ENCODE measurements around the gene SNTA1.
"Not testable (repeated sequence)": the region's sequence is repeated elsewhere in the genome, so short reads cannot be mapped to it uniquely, and the experiment has no call there.

Gene SNTA1

DNA sequence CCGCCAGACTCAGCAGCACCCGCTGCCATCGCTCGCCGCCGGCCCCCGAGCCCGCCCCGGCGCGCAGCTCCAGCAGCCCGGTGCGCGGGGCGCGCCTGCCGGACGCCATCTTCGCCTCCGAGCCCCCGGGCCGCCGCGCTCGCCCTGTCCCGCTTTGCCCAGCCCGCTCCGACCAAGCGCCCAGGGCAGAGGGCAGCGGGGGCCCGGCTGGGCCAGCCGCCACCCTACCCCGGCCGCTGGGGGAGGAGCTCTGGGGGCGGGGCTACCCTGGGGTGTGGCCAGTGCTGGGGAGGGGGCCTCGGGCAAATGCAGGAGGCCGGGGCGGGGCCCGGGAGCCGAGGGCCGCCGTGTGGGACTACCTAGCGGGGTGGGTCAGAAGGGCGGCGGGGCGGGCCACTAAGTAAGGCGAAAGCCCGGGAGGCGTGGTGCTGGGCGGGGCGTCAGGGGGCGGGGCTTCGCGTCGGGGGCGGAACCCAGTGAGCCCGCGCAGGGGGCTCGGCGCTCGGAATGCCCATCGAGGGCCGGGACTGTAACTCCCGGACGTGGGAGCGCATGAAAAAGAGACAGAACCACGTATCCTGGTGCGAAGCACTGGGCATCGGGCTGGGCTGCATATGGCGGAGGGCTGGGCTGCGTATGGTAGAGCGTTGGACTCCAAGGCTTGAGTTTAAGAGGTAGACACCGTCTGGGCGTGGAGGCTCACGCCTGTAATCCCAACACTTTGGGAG, at the start of gene SNTA1:
SNTA1 (minus strand) TSS at position 252 of the 728 bp plus-strand sequence; CDS start at position 109, 143 bp downstream.
- DNase-seq (ENCODE audit: low read depth in 3 of 3), result peak; percentile 79 to 84 (median 79)

DNA sequence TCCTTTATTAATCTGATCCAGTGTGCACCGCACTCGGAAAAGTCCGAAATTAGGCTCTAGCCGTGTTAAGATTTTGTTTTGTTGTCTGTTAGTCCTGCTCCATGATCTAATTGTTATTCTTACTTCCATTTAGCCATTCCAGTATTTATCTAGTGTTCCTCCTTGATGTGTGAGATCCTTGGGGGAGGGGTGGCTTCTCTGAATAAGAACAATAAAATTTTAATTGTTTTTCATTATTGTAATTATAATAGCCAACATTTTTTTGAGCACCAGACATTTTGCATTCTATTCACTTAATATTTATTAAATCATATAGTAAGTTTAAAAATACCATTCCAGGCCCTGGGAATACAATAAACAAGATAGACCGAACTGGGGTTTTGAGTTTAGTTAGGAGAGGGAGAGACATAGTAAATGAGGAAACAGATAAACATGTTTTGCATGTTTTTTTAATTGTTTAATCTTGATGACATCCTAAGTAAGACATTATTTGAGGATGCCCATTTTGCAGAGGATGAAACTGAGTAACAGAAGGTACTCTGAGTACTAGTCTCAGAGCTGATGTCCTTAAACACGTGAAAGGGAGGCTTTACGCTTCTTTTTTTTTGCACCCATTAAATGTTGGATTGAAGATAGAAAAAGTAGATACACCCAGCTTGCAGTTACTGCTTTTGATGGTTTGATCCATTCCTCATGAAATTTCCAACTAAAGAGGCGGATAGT, 47.5 kb upstream of the SNTA1 start:
- no peak for DNase-seq (ENCODE audit: low read depth in 3 of 3)

DNA sequence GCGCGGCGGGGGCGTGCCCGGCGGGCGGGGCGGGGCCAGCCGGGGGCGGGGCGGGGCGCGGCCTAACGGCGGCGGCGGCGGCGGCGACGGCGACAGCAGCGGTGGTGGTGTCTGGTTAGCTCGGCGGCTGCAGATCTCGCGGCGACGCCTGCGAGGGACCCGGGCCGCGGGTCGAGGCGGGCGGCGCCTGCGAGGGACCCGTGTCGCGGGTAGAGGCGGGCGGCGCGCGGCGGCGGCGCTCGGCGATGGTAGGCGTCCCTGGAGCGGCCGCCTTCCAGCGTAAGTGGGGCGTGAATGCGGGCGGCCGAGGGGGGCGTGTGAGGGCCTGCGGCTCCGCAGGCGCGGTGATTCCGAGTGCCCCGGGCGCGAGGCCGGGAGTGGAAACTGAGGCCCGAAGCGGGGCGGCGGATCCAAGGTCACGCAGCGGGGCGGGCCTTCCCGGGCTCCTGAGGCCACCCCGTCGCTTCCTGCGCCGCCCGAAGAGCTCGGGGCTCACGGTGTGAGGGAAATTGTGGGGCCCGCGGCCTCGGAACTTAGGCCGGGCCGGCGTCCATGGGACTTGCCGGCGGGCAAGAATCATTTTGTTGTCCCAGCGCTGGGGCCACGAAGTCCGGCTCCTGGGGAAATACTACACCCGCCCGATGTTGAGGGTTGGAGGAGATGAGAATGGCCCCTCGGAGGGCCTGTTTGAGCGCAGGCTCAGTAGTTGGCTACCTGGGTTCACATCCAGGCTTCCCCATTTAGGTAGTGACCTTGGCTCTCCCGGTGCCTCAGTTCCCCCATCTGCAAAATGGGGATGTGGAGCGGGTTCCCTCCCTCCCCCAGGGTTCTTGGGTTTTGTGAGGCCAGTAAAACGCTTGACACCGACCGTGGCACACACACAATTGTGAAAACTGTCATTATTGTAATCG, 46.7 kb upstream of the SNTA1 start, which contains the start of gene CBFA2T2:
CBFA2T2 (plus strand) TSS at position 74 of the 911 bp plus-strand sequence; CDS start at position 246, 172 bp downstream.
- no peak for DNase-seq (ENCODE audit: low read depth in 3 of 3)

DNA sequence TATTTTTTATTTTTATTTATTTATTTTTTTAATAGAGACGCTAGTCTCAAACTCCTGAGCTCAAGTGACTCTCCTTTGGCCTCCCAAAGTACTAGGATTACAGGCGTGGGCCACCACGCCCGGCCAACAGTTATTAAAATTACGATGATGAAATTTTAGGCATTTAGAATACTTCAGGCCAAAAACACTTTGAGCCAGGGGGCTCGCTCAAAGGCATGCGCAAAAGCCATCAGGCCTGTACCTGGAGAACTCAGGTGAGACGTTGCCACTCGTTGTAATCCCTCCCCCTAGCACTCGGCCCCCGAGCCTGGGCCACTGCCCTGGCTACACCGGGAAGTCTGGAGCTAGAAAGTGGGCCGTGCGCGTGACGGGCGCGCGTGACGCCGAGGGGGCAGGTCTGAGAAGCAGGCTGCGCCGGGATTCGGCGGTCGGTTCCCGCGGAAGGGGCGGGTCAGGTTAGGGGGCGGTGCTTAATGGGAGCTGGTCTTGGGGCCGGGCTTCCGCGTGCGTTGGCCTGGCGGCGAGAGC, 46.0 kb upstream of the SNTA1 start:
- peak; percentile 98 for DNase-seq (ENCODE audit: low read depth in 3 of 3)

DNA sequence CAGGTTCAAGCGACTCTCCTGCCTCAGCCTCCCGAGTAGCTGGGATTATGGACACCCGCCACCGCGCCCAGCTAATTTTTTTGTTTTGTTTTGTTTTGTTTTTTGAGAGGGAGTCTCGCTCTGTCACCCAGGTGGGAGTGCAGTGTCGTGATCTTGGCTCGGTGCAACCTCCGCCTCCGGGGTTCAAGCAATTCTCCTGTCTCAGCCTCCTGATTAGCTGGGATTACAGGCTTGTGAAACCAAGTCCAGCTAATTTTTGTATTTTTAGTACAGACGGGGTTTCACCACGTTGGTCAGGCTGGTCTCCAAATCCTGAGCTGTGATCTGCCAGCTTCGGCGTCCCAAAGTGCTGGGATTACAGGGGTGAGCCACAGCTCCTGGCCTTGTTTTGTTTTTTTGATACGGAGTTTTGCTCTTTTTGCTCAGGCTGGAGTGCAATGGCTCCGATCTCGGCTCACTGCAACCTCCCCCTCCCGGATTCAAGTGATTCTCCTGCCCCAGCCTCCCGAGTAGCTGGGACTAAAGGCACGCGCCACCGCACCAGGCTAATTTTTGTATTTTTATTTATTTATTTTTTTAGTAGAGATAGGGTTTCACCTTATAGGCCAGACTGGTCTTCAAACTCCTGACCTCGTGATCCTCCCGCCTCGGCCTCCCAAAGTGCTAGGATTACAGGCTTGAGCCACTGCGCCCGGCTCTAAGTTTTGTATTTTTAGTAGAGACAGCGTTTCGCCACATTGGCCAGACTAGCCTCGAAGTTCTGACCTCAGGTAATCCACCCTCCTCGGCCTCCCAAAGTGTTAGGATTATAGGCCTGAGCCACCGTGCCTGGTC, 45.3 kb upstream of the SNTA1 start:
- DNase-seq (ENCODE audit: low read depth in 3 of 3), result not testable (repeated sequence)

DNA sequence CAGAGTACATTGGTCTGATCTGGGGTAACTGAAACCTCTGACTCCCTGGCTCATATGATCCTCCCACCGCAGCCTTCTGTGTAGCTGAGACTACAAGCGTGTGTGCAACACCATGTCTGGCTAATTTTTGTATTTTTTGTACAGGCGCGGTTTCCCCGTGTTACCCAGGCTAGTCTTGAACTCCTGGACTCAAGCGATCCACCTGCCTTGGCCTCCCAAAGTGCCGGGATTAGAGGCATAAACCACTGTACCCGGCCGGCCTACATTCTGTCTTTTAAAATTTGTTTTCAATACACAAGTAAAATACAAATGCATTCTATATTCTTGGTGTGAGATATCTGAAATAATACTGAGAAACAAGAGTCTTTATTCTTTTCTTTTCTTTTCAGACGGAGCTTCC, 44.6 kb upstream of the SNTA1 start:
- no peak for DNase-seq (ENCODE audit: low read depth in 3 of 3)

DNA sequence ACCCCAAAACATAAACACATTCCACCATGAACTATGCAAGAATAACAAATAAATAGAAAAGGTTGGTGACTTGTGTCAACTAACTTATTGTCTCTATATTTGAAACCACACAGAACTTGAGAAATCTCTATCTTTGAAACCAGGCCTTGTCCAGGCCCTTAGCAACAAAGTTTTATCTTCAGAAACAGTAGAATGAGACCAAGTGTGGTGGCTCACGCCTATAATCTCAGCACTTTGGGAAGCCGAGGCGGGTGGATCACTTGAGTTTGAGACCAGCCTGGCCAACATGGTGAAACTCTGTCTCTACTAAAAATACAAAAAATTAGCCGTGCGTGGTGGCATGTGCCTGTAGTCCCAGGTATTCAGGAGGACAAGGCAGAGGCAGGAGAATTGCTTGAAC, 39.6 kb upstream of the SNTA1 start:
- not testable (repeated sequence) for DNase-seq (ENCODE audit: low read depth in 3 of 3)

DNA sequence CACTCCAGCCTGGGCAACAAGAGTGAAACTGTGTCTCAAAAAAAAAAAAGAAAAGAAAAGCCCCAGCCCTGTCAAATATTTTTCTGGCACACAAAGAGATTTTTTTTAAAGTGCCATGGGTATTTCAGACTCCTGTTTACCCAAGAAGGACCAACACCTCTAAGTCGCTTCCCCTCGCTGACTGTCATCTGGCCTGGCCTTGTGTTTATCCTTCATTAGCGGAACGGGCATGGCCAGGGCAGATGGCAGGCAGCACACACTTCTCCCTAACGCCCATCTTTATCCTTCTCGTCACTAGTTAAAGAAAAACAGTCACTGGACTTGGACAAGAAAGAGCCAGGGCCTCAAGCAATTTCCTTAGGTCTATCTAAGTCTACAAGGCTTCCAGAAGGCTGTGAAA, 39.0 kb upstream of the SNTA1 start:
- DNase-seq (ENCODE audit: low read depth in 3 of 3), result no peak

DNA sequence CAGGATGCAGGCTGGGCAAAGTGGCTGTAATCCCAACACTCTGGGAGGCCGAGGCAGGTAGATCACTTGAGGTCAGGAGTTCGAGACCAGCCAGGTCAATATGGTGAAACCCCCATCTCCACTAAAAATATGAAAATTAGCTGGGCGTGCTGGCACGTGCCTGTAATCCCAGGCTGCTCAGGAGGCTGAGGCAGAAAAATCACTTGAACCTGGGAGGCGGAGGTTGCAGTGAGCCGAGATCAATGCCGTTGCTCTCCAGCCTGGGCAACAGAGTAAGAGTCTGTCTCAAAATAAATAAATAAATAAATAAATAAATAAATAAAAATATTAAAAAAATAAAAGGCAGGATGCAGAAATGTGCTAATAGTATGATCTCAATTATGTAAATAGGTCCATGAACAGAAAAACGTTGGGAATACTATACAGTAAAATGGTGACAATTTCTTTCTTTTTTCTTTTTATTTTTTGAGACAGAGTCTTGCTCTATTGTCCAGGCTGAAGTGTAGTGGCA, 37.9 kb upstream of the SNTA1 start:
- no peak for DNase-seq (ENCODE audit: low read depth in 3 of 3)

DNA sequence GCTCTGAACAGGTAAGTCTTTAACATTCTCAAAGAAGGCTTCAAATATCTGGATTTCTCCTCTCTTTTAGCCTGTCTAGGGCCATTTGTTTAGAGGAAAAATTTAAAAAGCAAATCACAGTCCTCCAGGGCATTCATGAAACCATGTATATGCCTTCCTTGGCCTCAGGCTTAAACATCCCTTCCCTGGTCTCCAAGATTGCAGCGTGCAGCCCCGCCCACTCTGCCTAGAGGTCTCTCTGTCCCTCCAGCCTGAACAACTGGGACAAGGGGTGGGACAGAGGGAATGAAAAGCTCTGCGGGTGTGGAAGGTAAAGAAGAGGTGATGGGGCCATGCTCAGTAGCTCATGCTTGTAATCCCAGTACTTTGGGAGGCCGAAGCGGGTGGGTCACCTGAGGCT, 36.5 kb upstream of the SNTA1 start:
- DNase-seq (ENCODE audit: low read depth in 3 of 3), result no peak

DNA sequence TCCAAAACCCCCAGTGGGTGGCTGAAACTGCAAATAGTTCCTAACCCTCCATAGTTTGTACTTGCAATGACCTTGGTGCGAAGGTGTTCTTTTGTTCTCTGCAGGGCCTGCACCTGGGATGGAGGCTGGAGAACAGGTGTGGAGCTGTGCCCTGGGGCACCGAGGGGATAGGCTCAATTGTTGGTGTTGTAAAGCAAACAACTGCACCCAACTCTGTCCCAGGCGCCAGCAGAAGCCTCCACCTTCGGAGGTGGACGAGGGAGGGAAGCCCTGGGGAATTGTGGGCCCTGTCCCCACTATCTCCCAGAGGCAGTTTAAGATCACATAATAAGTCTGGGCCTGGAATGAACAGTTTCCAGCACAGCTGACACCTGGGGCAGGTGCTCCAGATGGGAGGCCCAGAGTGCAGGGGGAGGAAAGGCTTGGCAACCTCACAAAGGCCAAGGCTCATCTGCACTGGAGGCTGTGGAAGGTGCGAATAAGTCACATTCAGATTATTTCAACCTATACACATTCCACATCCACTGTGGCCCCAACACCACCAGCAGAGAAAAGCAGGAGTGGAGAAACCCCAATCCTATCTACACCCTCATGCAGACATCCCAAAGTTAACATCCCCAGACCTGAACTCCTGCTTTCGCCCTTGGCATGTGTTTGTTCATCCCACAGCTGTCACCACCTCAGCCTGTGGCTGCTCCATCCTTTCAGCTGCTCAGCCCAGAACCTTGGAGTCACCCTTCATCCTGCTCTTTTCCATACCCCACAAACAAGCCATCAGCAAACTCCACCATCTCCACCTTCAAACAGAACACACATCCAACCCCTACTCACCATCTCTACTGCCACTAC, 34.0 kb upstream of the SNTA1 start:
- DNase-seq (ENCODE audit: low read depth in 3 of 3), result no peak

DNA sequence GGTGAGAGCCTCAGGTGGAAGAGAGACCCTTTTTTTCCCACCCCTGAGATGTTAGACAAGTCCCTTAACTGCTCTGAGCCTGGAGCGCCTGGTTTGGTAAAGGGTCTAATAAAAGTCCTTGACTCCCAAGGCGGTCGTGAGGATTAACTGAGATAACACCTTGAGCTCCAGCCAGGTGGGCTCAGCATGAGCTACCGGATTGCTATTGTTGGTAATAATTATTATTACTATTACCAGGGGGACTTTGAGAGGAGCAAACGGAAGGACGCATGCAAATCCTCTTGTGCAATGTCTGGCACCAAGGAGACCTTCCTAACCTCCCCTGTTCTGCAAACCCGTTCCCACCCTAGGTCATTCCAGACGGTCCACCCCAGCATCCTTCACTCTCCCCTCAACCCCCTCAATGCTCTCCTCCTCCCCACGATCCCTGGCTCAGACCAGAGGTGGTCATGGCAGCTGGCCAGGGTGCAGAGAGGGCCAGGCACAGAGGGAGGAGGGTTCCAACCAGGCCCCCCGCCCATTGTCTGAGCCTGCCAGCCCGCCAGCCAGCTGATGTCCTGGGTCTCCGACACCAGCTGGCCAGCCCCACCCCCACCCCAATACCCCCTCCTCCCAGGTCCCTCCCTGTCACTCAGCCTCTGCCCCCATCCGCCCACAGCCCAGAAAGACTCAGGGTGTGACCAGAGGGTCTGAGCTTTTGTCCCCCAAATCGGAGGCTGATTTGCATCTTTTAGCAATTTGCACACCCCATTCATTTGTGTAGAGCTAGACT, 32.0 kb upstream of the SNTA1 start:
- DNase-seq (ENCODE audit: low read depth in 3 of 3), result no peak

DNA sequence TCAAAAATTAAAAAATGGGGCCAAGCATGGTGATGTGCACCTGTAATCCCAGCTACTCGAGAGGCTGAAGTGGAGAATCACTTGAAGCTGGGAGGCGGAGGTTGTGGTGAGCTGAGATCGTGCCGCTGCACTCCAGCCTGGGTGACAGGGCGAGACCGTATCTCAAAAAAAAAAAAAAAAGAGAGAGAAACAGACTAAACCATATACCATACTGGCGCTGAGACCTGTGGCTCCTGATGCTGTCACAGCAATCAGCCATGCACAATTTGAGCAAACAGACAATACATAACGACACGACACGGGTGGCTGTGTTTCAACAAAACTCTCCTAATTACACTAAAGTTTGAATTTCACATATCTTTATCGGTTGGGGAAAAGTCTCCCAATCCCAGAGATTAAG, 31.4 kb upstream of the SNTA1 start:
- DNase-seq (ENCODE audit: low read depth in 3 of 3), result no peak

DNA sequence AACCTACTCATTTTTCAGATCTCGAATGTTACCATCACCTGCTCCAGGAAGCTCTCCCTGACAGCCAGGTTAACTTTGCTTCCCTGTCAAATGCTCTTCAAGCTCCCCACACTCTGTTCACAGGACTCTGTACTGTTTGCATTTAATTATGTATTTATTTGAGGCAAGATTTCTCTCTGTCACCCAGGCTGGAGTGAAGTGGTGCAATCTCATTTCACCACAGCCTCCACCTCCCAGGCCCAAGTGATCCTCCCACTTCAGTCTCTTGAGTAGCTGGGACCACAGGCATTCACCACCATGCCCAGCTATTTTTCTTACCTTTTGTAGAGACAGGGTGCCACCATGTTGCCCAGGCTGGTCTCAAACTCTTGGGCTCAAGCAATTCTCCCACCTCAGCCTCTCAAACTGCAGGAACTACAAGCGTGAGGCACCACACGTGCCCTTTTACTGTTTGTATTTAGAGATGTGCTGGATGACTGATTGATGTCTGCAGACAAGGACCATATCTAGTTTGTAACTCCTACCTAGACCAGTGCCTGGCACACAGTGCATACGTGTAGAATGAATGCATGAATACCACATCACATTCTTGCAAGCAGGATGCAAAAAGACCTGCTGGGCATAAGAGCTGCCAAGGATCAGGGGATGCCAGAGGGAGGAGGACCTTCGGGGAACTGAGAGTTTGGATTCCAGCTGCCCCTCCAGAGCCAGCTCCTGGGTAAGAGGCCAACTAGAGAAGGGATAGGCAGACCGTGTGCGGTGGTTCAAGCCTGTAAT, 30.7 kb upstream of the SNTA1 start:
- no peak for DNase-seq (ENCODE audit: low read depth in 3 of 3)

DNA sequence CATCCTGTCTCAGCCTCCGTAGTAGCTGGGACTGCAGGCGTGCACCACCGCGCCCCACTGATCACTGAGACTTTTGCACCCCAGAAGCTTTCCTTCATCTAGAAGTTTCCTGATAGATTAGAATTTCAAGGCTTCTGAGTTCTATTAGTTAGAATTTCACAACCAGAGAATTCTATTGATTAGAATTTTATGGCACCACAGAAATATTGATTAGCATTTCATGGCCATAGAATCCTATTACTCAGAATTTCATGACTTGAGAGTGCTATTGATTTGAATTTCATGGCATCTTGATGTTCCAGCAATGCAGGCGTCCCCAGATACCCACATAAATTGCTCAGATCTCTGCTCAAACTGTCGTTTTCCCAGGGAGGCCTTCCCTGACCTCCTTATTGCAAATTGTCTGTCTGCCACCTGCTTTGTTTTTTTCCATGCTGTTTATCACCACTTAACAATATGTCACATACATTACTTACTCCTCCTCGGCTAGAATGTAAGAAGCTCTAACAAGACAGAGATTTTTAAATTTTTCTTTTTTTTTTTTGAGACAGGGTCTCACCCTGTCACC, 29.4 kb upstream of the SNTA1 start:
- DNase-seq (ENCODE audit: low read depth in 3 of 3), result no peak

DNA sequence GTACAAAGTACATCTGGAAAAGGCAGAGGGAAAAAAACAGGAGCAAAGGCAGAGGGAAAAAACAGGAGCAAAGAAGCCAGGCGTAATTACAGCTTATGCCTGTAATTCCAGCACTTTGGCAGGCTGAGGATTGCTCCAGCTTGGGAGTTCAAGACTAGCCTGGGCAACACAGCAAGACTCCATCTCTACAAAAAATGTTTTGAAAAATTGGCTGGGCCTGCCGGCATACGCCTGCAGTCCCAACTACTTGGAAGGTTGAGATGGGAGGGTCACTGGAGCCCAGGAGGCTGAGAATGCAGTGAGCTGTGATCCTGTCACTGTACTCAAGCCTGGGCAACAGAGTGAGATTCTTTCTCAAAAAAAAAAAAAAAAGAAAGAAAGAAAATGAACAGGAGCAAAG, 27.3 kb upstream of the SNTA1 start:
- DNase-seq (ENCODE audit: low read depth in 3 of 3), result no peak

DNA sequence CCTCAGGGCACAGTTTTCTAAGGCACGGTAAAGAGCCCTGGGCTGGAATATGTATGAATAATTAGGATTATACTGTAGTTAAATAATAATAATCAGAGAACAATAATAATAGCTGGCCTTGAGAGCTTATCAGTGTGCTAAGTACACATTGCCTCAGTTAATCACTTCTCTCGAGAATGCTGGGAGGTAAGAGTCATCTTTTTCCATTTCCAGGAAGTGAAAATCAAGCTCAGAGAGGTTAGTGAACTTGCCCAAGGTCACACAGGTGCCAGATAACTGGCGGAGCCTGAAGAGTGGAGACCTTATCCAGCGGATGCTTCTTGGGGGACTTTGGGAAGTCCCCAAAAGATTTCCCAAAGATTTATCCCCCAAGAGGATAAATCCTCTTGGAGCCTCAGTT, 26.9 kb upstream of the SNTA1 start:
- DNase-seq (ENCODE audit: low read depth in 3 of 3), result no peak

DNA sequence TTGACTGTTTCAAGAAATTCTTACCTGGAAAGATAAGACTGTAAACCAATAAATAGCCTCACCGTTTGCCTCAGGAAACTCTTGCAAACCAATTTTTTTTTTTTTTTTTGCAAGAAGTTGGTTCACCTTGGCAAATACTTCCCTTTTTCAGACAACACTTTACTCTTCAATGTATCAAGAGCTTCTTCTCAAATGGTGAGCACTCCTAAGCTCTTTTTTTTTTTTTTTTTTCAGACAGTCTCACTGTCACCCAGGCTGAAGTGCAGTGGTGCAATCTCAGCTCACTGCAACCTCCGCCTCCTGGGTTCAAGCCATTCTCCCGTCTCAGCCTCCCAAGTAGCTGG, 22.7 kb upstream of the SNTA1 start:
- DNase-seq (ENCODE audit: low read depth in 3 of 3), result no peak
